Activated CD4-positive, alpha-beta T cell treated with anti-CD3 and anti-CD28 coated beads for 1 hour (primary cell): ENCODE data around the gene ZNF653.

Experiments used
- DNase-seq: peaks from one replicate; pipeline ENCODE4 v3.0.0-alpha.2; 2020

The ZNF653 gene

DNA sequence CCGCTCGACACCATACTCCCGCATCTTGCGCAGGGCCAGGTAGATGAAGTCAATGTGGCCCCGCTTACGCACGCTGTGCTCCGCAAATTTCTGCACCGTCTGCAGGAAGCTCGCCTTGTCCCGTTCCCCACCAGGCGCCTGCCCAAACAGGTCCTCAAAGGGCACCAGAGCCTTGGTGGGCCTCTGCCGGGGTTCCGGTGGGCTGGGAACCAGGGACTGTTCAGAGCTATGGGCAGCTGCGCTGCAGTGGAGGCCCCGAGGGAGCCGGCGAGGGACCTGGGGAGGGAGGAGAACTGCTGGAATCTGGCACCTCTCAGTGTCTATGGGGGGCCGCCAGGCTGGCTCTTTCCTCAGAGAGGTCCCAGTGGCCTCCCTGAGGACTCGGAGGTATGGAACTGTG lies 8.3 kb upstream of the ZNF653 start:
- DNase-seq = no peak

DNA sequence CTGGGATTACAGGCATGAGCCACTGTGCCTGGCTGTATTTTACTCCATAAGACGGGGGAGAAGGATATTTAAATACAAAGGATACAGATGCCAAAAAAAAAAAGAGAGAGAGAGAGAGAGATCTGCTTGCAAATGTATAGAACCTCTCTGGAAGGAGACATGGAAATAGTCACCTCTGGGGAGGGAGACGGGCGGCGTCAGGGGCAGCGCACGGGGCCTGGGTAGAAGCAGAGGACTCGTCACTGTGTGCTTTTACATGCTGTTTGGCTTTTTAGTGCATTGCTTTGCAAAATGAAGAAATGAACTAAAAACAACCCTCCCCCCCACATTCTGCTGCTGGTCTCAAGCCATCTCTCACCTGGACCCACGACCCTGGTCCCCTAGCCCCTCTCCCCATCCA lies 4.8 kb upstream of the ZNF653 start:
- DNase-seq = no peak

DNA sequence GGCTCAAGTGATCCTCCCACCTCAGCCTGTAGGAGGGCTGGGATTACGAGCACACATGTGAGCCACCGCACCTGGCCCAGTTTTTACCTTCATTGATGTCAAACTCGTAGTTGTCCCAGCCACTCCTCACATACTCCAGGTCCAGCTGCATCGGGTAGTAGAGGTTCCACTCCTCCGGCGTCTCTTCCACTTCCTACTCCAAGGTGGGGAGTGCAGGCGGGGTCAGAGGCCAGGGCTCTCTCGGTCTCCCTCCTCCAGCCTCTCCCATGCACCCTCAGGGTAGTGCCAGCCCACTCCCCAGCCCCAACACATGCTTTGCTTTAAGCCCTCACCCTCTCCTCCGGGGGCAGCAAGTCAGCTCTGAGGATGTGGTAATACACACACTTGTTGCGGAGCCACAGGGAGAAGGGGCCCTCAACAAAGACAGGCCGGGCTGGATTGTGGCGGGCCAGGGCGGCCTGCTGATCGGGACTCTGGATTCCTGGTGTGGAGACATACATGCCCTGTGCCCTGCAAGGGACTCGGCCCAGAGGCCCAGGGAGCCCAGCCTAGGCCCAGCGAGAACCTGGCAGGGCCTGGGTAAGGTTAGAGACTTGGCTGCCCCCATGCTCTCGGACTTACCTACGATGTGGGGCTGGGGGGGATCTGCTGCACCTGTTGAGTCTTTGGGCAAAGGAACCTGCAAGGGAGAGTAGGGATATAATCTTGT lies 1.9 kb upstream of the ZNF653 start:
- DNase-seq = no peak

DNA sequence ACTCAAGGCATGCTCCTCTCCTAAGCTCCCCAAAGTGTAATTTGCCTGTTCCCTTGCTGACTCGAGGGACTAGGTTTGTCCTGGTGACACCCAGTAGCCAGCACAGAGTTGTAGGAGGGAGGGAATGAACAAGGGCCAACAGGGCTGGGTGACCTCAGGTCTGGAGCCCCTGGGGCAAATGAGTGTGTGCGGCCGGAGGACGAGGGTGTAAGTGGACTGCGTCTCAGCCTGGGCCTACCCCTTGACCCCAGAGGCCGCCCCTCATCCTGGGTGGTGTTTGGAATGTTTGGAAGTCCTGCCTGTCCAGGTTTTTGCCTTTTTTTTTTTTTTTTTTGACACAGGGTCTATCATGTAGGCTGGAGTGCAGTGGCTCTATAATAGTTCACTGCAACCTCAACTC lies 1.3 kb upstream of the ZNF653 start:
- DNase-seq = no peak

DNA sequence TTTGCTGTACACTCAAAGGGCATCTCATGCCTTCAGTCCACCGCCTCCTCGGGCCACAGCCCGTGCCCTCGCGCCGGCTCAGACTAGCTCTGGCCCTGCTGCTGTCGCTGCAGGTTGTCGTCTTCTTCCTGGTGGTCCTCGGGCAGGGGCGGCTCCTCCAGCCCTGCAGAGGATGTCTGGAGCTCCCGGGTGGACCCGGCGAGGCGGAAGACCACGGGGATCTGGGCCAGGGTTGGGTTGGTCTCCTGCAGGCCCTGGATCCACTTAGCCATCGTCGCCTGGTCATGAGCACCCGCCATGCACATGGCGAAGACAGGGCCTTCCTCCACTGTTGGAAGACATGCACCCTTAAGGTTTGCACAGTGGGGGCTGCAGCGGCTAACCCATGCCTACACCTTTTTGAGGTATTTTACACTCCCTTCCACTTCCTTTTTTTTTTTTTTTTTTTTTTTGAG lies 489 bp upstream of the ZNF653 start:
- no peak for DNase-seq

DNA sequence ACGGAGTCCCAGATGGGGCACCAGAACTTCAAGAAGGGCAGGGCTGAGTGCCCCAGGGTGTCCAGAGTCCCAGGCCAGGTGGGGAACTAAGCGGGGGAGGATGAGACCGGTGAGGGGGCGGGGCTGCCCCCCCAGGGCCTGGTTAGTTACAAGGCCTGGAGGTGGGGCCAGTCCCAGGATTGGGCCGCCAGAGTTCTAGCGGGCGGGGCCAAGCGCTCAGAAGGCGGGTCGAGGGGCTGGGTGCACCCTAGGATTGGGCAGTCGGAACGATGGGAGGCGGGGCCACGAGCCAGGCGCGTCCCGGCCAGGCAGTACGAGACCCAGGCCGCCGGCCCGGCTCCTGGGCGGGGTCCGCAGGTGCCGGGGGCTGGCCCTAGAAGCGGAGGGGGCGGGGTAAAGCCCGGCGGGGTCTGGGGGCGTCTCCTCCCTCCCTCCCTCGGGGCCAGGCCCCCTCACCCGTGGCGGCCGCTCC lies 571 bp downstream of the ZNF653 start:
- peak; percentile 94 for DNase-seq

DNA sequence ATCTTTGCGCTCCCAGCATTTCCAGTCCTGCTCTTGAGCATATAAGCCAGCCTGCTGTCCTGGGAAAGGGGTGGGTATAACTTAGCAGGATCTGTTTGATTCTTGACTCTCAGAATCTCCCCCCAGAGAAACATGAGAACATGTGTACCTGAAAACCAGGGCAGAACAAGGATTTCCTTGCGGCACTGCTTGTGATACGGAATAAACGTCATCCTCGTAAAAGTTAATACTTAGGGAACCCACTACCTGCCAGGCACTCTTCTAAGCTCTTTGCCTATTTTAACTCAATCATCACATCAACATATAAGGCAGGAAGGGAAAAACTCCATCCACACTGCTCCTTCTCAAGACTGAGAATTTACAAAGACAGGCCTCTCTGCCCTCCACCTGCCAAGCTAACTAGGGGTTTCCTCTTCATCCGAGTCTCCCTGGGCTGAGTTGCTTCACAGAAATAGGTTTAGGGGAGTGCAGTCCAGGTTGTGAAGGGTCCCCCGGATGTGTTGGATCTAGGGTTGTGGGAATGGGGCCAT lies 1.1 kb downstream of the ZNF653 start:
- DNase-seq = no peak

DNA sequence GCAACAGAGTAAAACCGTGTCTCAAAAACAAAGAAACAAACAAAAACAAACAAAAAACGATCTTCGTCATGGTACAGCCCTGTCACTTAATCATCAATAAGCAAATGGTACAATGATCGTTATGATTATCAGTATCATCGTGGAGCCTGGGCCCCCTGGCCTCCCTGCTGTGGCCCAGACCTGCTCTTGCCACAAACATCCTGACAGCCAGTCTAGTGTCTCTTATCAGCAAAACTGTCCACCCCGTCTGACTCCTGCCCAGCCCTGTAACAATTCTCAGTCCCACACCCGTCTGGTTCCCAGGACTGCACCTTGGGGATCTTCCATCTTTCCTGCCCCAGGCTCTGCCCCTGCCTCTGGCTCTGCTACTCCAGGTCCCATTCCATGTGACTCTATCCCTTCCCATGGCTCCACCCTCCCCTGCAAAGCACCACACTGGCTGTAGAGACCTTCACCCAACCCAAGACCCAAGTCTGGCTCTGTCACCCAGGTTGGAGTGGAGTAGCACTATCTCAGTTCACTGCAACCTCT lies 5.7 kb downstream of the ZNF653 start:
- DNase-seq = no peak

DNA sequence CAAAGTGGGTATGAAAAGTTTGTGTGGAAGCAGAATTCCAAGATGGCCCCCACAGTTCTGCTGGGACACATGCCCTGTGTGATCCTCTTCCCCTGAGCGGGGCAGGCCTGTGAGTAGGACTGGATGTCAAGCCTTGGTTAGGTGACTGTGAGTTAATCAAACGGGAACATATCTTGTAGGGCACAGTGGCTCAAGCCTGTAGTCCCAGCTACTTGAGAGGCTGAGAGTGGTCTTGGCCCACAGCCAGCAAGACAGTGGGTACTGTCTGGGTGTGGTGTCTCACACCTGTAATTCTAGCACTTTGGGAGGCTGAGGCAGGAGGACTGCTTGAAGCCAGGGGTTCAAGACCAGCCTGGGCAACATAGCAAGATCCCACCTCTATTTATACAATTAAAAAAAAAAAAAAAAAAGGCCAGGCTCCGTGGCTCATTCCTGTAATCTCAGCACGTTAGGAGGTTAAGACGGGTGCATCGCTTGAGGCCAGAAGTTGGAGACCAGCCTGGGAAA lies 6.4 kb downstream of the ZNF653 start:
- DNase-seq = no peak

DNA sequence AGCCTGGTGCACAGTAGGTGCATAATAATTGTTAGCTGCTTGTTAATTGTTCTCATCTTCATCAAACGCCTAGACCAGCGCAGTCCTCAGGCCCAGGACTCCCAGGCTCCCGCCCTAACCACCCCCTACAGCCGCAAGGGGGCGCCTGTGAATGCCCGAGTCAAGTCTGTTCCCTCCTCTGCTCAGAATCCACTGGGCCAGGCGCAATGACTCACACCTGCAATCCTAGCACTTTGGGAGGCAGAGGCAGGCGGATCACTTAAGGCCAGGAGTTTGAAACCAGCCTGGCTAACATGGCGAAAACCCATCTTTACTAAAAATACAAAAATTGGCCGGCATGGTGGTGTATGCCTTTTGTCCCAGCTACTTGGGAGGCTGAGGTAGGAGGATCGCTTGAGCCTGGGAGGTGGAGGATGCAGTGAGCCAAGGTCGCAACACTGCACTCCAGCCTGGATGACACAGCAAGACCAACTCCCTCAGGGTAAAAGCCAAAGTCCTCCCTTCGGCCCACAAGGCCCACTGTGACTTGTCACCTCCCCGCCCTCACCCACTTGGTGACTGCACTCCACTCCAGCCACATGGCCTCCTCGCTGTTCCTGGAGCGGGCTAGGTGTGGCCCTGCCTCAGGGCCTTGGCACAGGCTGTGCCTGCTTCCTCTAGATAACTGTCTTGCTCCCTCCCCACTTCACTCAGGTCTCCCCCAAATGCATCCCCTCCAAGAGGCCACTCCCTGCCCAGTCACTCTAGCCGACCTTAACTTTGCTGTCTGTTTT lies 9.1 kb downstream of the ZNF653 start:
- DNase-seq = peak; percentile 49

DNA sequence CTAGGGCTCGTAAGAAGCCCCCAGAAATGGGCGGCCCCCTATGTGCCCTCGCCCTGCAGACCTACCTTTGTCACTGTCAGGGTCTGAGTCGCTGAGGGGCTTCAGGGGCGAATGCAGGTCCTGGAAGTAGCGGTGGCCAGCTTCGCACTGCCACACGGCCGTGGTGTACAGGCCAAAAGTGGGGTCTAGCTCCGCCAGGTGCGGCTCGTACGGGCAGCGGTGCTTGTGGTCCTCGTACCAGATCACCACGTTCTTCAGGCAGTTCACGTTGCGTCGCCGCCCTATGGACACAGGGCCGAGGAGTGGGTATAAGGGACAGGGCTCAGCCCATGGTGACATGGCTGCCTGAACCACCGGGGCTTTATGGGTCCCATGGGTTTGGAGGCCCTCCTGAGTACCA lies 9.8 kb downstream of the ZNF653 start:
- no peak for DNase-seq

DNA sequence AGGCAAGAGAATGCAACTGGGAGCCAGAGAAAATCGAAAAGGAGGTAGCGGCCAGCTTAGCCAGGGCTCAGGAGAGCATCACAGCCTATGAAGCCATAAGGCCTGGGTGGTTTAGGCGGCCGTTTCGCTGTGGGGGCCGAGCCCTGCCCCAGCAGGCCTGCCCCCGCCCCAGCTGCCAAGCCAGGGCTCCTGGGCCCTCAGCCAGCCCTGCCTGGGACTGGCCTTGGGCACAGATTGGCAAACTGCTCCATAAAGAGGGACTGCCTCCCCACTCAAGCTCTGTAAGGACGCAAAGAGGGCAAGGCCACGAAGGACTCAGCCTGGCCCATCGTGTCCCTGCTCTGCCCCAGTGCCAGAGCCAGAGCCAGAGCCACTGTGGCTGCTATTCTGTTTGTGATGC lies 10.2 kb downstream of the ZNF653 start:
- no peak for DNase-seq

DNA sequence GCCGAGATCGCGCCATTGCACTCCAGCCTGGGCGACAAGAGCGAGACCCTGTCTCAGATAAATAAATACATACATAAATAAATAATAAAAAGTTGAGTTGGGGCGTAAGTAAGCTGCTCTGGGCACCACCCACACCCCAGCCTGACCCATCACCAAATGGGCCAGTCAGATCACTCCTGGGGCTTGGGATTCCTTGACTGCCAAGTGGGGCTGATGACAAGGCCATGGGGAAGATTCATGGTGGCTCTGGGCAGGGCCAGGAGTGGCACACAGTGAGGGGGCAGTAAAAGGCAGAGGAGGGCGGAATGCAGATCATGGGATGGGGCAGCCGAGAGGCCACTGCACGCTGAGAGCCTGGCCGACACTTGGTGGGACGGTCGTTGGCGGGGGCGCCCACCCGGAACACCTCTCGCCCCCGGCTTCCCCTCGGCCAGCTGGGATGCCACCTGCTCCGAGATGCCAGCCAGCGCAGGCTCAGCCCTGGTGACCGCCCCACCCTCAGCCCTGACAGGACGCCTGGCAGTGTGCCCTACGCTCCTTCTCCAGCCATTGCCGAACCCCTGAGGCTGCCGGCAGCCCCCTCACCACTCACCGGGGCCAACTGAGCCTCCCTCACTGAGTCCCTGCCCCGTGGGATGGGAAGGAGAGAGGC lies 10.9 kb downstream of the ZNF653 start:
- no peak for DNase-seq

DNA sequence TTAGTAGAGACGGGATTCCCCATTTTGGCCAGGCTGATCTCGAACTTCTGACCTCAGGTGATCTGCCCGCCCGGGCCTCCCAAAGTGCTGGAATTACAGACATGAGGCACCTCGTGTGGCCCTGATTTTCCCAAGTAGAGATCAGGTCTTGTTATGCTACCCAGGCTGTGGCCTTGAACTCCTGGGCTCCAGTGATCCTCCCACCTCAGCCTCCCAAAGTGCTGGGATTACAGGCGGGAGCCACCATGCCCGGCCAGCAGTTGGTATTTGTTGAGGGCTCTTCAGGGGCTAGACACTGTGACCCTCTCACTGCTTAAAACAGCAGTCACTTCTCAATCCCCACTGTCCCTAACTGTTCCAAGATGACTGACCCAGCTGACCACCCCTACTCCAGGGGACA lies 16.3 kb downstream of the ZNF653 start:
- DNase-seq = no peak

DNA sequence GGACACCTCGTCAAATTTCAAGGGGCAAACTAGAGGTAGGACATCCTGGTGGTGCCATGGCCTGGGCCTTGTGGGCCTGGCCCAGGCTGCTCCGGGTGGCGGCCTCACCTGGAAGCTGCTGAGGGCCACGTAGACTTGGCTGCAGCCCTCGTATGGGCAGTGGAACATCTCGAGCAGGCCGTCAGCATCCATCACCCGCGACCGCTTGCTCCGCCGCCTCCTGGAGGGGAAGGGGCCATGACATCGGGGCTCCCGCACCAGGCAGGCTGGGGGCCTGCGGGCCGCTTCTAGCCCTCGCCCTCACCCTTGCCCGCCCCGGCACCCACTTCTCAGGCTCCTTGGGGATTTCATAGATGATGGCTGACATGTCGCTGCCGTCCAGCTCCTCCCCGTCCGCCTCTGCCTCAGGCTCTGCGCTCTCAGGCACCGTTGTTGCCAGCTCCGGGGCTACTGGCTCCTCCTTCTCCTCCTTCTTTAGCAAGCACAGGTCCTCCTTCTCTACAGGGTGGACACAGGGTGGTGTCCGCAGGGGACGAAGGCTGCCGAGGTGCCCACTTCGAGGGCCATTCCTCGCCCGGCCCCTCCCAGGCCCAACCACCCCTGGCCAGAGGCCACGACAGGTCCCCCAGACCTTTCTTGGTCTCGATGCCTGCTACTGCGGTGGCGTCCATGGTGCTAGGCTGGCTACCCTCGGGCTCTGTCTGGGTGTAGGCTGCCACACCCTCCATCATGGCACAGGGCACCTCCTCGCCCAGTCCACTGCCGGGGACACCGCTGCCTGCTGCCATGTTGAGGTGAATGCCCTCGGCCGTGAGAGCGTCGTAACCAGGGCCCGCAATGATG lies 18.8 kb downstream of the ZNF653 start:
- no peak for DNase-seq

DNA sequence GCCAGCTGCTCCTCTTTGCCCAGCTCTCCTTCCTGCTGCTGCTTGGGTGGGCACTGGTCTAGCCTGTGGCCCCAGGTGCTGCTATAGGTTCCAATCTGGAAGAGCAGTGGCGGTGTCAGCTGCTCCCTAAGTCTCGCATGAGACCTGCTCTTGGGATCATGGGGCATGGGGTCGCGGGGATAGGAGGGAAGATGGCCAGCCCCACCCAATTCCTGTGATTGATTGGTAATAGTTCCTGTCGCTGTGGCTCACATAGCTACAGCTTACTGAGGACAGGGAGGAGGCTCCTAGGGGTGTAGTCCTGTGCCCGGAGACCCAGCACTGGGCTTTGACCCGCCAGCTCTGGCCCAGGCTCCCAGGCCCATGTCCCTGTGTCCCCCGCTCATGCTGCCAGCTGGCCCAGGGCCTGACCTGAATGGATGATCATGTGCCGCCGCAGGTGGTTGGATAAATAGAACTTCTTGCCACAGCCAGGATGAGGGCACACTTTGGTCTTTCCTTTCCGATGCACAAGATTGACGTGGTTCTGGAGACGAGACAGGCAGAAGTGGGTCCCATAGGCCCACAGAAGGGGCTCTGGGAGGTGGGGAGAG lies 20.3 kb downstream of the ZNF653 start:
- DNase-seq = no peak

DNA sequence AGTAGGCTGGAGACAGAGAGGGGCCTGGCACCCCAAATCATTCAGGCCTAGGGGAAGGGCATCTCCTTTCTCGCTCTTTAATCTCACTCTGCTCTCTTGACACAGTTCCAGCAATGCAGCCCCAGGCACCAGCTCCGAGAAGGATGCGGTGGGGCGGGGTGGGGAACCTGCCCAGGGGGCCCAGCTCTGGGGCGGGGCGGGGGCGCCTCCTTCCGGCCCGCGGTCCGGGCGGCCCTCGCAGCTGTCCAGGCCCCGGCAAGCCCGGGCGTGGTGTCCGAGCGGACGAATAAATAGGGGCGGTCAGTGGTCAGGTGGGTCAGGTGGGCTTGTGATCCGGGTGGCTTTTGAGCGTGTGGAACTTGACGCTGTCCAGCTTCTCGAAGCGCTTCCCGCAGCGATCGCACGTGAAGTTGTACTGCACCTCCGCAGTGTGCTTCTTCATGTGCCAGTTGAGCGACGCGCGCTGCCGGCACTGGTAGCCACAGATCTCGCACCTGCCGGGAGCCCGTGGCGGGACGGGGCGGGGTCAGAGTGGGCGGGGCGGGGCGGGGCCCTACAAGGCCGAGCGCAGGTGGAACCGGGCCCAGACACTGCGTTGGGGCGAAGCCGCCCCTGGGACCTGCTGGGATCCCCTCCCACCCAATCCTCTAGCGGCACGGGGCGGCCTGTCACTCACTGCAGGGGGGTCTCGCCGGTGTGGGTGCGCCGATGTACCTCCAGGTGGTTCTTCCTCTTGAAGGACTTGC lies 22.1 kb downstream of the ZNF653 start:
- no peak for DNase-seq

DNA sequence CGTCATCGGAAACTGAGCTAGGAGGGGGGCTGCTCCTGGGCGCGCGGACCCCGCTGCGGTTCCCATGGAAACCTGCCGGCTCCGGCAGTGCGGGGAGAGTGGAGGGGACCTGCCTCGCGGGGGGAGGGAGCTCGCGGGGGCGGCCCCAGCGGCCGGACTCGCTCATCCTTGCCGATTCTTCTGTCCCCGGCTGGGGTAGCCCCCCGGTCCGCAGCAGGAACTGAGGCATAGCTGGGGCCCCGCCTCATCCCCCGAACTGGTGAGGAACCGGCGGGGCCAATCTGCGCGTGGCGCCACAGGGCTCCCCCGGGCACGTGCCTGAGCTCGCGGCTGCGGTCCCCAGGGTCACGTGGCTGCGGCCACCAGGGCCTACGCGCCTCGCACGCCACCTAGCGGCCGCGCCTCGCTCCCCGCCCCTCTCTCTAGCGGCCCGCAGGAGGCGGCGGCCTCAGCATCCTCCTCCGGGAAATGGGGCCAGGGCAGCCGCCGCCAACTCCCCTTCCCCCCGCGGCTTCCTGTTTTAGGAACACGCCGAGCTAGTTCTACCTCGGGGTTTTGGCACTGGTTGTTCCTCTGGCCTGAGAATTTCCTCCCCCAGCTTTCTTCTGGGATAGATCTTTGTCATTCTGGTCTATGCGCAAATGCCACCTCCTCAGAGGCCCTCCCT lies 23.1 kb downstream of the ZNF653 start:
- DNase-seq = peak; percentile 72

DNA sequence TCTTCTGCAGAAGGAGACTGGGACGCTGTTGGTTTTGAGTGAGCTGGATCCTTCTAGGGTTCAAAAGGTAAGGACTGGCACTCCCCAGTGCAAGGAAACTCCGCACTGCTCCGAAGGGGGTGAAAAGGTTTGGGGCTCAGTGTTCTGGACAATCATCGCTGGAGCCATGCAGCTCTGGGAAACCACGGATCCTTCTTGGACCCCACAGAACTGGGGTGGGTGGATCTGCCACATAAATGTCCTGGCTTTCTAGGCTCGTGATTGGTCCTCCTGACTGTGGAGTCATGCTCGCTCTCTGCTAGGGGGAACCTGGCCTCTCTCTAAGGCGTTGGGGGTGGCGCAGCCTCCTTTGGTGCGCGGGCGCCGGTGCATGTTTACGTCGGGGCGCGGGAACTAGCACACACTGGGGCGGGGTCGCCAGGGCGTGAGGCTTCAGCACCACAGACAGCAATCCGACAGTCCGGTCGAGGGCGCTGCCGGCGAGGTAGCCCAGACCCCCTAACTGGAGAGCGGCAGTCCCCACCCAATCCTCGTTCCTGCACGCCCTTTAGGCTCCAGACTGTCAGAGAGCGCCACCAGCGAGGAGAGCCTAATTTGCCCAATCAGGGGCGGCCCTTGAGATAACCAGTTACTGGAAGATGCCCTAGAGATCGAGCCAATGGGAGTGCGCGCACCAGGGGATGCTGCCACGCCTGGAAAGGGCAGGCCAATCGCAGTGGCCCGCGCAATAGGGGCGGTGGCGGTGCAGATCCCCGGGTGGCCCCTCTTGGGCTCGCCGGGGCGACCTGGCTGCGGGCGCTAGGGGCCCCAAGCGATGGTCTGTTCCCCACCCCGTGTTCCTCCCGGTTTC lies 23.9 kb downstream of the ZNF653 start:
- DNase-seq = peak; percentile 36
